ENCODE data around the gene PTPRC. TPM values are rescaled to one million over a fixed set of nuclear protein-coding genes. Genes with fewer than 3 reads are reported as not detected.

PTPRC gene
- polyA plus RNA-seq, 2 of the 4 experiments (the other 2 are of a cell fraction), result not detected

- Histone ChIP-seq H3K4me2 (no peak overlapping the region), H3K4me3 (no peak overlapping the region), H3K9me3 (no peaks in the 10 kb centered on the region), H3K27ac (no peak overlapping the region), H3K4me1 (no peaks in the 10 kb centered on the region; the same call in 2 of the 3 replicates)
- POLR2A ChIA-PET, result no interaction called here
- FAIRE-seq (no peak), DNase-seq (ENCODE audit: low read depth in 1 of 2, low spot score in 1 of 2) (no peak), ATAC-seq (no peak)
- 96% methylated on average over 1 of the region's 1 CpG for WGBS (ENCODE audit: missing lambda C conversion rate)
- TF ChIP-seq POLR2AphosphoS2 (conservative IDR thresholded peaks at IDR 0.05; ENCODE audit: low read length) (no peak), NFE2L2 (conservative IDR thresholded peaks at IDR 0.05; ENCODE audit: low read length) (no peak), EHF (CRISPR knock-in tag; IDR thresholded peaks at IDR 0.05) (no peak), ATOH8 (CRISPR knock-in tag; IDR thresholded peaks at IDR 0.05; ENCODE audit: low read depth) (no peak), NR3C1 (IDR thresholded peaks at IDR 0.05) (no peak), ELK1 (IDR thresholded peaks at IDR 0.05; ENCODE audit: low read depth, low read length) (no peak), PBX3 (IDR thresholded peaks at IDR 0.05) (no peak), HEYL (CRISPR knock-in tag; IDR thresholded peaks at IDR 0.05) (no peak), ZNF302 (CRISPR knock-in tag; IDR thresholded peaks at IDR 0.05) (no peak), PHF8 (IDR thresholded peaks at IDR 0.05; ENCODE audit: borderline replicate concordance, low read depth) (no peak), KDM5A (IDR thresholded peaks at IDR 0.05) (no peak), JUNB (IDR thresholded peaks at IDR 0.05) (no peak), CEBPB (IDR thresholded peaks at IDR 0.05) (no peak), TP53 (CRISPR knock-in tag; IDR thresholded peaks at IDR 0.05) (no peak)
- TF ChIP-seq, protein P1, sequence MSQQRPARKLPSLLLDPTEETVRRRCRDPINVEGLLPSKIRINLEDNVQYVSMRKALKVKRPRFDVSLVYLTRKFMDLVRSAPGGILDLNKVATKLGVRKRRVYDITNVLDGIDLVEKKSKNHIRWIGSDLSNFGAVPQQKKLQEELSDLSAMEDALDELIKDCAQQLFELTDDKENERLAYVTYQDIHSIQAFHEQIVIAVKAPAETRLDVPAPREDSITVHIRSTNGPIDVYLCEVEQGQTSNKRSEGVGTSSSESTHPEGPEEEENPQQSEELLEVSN (IDR thresholded peaks at IDR 0.05; ENCODE audit: borderline replicate concordance, low read depth), result no peak
- CTCF ChIA-PET, result no interaction called here
Observed at GRCh38 chr1:198660341-198661261, 21.8 kb downstream of the PTPRC start.

GRCh38 chr1:198662821-198663220 is 24.0 kb downstream of the PTPRC start:
- Histone ChIP-seq H3K27ac (no peak overlapping the region), H3K4me2 (no peak overlapping the region), H3K9me3 (no peaks in the 10 kb centered on the region), H3K4me3 (no peak overlapping the region), H3K4me1 (no peaks in the 10 kb centered on the region; the same call in 2 of the 3 replicates)
- ATAC-seq, result no peak
- no peak for DNase-seq (ENCODE audit: low read depth in 1 of 2, low spot score in 1 of 2)
- 71% methylated on average over 5 of the region's 5 CpGs for WGBS (ENCODE audit: missing lambda C conversion rate)
- no peak for FAIRE-seq
- TF ChIP-seq KDM5A (IDR thresholded peaks at IDR 0.05) (no peak), HDAC2 (IDR thresholded peaks at IDR 0.05) (no peak), CTCF (IDR thresholded peaks at IDR 0.05) (no peak), POLR2AphosphoS2 (conservative IDR thresholded peaks at IDR 0.05; ENCODE audit: low read length) (no peak), TP53 (CRISPR knock-in tag; IDR thresholded peaks at IDR 0.05) (no peak), CBX8 (IDR thresholded peaks at IDR 0.05) (no peak), CBX2 (IDR thresholded peaks at IDR 0.05; ENCODE audit: borderline replicate concordance, low read depth) (no peak), FOXS1 (CRISPR knock-in tag; IDR thresholded peaks at IDR 0.05) (no peak), CHD2 (IDR thresholded peaks at IDR 0.05; ENCODE audit: low read length, partially characterized antibody) (no peak), RFX5 (IDR thresholded peaks at IDR 0.05) (no peak), SMC3 (IDR thresholded peaks at IDR 0.05) (no peak), SREBF2 (IDR thresholded peaks at IDR 0.05) (no peak), EHMT2 (IDR thresholded peaks at IDR 0.05; ENCODE audit: low read depth) (no peak), FOSL2 (IDR thresholded peaks at IDR 0.05) (no peak), FOSL2 (CRISPR knock-in tag; IDR thresholded peaks at IDR 0.05) (no peak), BHLHE40 (IDR thresholded peaks at IDR 0.05; ENCODE audit: low read depth, low read length) (no peak), KDM1A (IDR thresholded peaks at IDR 0.05; ENCODE audit: low read depth) (no peak)
- CTCF ChIA-PET, result interaction anchor here (1.1 to 1.5 kb wide), 3 partner anchors 10 to 1143 kb away, joined by 3 to 4 read pairs (median 3); no protein-coding TSS in a partner anchor
- POLR2A ChIA-PET, result no interaction called here
